Stimulated activated CD4-positive, alpha-beta T cell treated with anti-CD3 and anti-CD28 coated beads, Interleukin-4, amount 100 ng/mL, for 1 hour (primary cell): ENCODE results near the gene TSPAN33.
A peak's percentile ranks its signal among the peaks of the same experiment; 100 is the strongest.

Experiments used
- DNase-seq: peaks from one replicate; pipeline ENCODE4 v3.0.0-alpha.2; 2020

TSPAN33 gene

GRCh38 chr7:129136887-129137642, 7.4 kb upstream of the TSPAN33 start:
- DNase-seq: no peak

GRCh38 chr7:129143724-129144094, 798 bp upstream of the TSPAN33 start:
- no peak for DNase-seq

GRCh38 chr7:129144834-129145668, 544 bp downstream of the TSPAN33 start:
- DNase-seq: peak; percentile 37

- no peak for DNase-seq
These were observed 1.9 kb downstream of the TSPAN33 start for GRCh38 chr7:129146237-129146979.

GRCh38 chr7:129147731-129148130, 3.2 kb downstream of the TSPAN33 start:
- DNase-seq: no peak

- DNase-seq: no peak
These were observed 5.0 kb downstream of the TSPAN33 start for GRCh38 chr7:129149511-129149910.

GRCh38 chr7:129150199-129150996, 5.9 kb downstream of the TSPAN33 start:
- DNase-seq: no peak

GRCh38 chr7:129157651-129158050, 13.1 kb downstream of the TSPAN33 start:
- DNase-seq: no peak

GRCh38 chr7:129159539-129159938, 15.0 kb downstream of the TSPAN33 start:
- no peak for DNase-seq

- DNase-seq: no peak
These were observed 15.8 kb downstream of the TSPAN33 start for GRCh38 chr7:129160161-129160905.

- DNase-seq: no peak
These were observed 17.2 kb downstream of the TSPAN33 start for GRCh38 chr7:129161524-129162225.

- no peak for DNase-seq
These were observed 18.2 kb downstream of the TSPAN33 start for GRCh38 chr7:129162732-129163131.

GRCh38 chr7:129163875-129164544, 19.5 kb downstream of the TSPAN33 start:
- DNase-seq: no peak

GRCh38 chr7:129166745-129167144, 22.2 kb downstream of the TSPAN33 start:
- no peak for DNase-seq

- DNase-seq: no peak
These were observed 23.3 kb downstream of the TSPAN33 start for GRCh38 chr7:129167817-129168216.

GRCh38 chr7:129168231-129169021, 23.9 kb downstream of the TSPAN33 start:
- DNase-seq: no peak

- peak; percentile 54 for DNase-seq
These were observed 24.7 kb downstream of the TSPAN33 start for GRCh38 chr7:129169171-129169671.

GRCh38 chr7:129169686-129170440, 25.4 kb downstream of the TSPAN33 start:
- DNase-seq: peak; percentile 12
